ENCODE measurements around the gene TCF7L1.

The TCF7L1 gene

GRCh38 chr2:85255456-85255812, 122.2 kb downstream of the TCF7L1 start:
- no peak for DNase-seq (ENCODE audit: low read depth)

GRCh38 chr2:85255813-85256594, 122.8 kb downstream of the TCF7L1 start:
- no peak for DNase-seq (ENCODE audit: low read depth)

GRCh38 chr2:85257359-85257969, 124.3 kb downstream of the TCF7L1 start:
- no peak for DNase-seq (ENCODE audit: low read depth)

- no peak for DNase-seq (ENCODE audit: low read depth)
These were observed 124.9 kb downstream of the TCF7L1 start for GRCh38 chr2:85257970-85258605.

GRCh38 chr2:85259101-85259590, 126.0 kb downstream of the TCF7L1 start:
- DNase-seq (ENCODE audit: low read depth) = no peak

- DNase-seq (ENCODE audit: low read depth) = no peak
These were observed 126.7 kb downstream of the TCF7L1 start for GRCh38 chr2:85259879-85260278.

- DNase-seq (ENCODE audit: low read depth) = no peak
These were observed 130.4 kb downstream of the TCF7L1 start for GRCh38 chr2:85263591-85263990.

GRCh38 chr2:85264471-85264870, 131.3 kb downstream of the TCF7L1 start:
- DNase-seq (ENCODE audit: low read depth) = no peak

- DNase-seq (ENCODE audit: low read depth) = no peak
These were observed 132.1 kb downstream of the TCF7L1 start for GRCh38 chr2:85265304-85265703.

- no peak for DNase-seq (ENCODE audit: low read depth)
These were observed 133.2 kb downstream of the TCF7L1 start for GRCh38 chr2:85266146-85267041.

GRCh38 chr2:85269959-85270358, 136.8 kb downstream of the TCF7L1 start:
- DNase-seq (ENCODE audit: low read depth) = no peak

GRCh38 chr2:85272357-85272756, 139.2 kb downstream of the TCF7L1 start:
- no peak for DNase-seq (ENCODE audit: low read depth)

- DNase-seq (ENCODE audit: low read depth) = no peak
These were observed 140.8 kb downstream of the TCF7L1 start for GRCh38 chr2:85273738-85274731.

- DNase-seq (ENCODE audit: low read depth) = no peak
These were observed 142.9 kb downstream of the TCF7L1 start for GRCh38 chr2:85275984-85276540.

GRCh38 chr2:85276571-85277118, 143.5 kb downstream of the TCF7L1 start:
- no peak for DNase-seq (ENCODE audit: low read depth)

- no peak for DNase-seq (ENCODE audit: low read depth)
These were observed 144.4 kb downstream of the TCF7L1 start for GRCh38 chr2:85277416-85278158.

- DNase-seq (ENCODE audit: low read depth) = no peak
These were observed 145.2 kb downstream of the TCF7L1 start for GRCh38 chr2:85278361-85278760.

- DNase-seq (ENCODE audit: low read depth) = no peak
These were observed 148.4 kb downstream of the TCF7L1 start for GRCh38 chr2:85281553-85281952.

- no peak for DNase-seq (ENCODE audit: low read depth)
These were observed 149.7 kb downstream of the TCF7L1 start for GRCh38 chr2:85282914-85283313.

- DNase-seq (ENCODE audit: low read depth) = no peak
These were observed 150.4 kb downstream of the TCF7L1 start for GRCh38 chr2:85283641-85284040.
